ENCODE measurements around the gene RC3H1. TPM values are rescaled to one million over a fixed set of nuclear protein-coding genes. Genes with fewer than 3 reads are reported as not detected.

RC3H1 gene
- total and polyA plus RNA-seq, 2 experiments from 2014 or later = 6.8 to 24.5 TPM

DNA sequence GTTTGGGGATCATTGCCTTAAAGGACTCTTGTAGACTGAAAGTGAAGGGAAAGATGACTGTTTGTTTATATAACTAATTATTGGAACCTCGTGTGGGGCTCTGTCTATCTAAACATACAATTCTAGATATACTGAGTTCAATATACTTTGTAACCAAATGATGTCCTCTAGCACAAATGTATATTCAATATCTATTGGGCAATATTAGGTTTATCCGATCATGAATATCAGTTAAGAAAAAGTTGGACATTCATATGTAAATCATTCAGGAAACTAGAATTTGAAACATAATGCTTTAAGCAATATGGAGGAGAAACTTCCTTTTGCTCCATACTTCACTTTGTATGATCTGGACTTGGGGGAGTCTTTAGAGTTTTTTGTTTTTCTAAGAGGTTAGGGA is 8.9 kb upstream of the RC3H1 start:
- H2AFZ ChIP-seq = no peak overlapping the region
- H3K4me3 Mint-ChIP-seq = no peak overlapping the region
- no peak for TF ChIP-seq CREB1 (CRISPR knock-in tag; IDR thresholded peaks at IDR 0.05; ENCODE audit: low read depth)
- TF ChIP-seq EZH2 (IDR thresholded peaks at IDR 0.05; ENCODE audit: low read depth, unreplicated experiment) = no peak
- TF ChIP-seq, protein P1, sequence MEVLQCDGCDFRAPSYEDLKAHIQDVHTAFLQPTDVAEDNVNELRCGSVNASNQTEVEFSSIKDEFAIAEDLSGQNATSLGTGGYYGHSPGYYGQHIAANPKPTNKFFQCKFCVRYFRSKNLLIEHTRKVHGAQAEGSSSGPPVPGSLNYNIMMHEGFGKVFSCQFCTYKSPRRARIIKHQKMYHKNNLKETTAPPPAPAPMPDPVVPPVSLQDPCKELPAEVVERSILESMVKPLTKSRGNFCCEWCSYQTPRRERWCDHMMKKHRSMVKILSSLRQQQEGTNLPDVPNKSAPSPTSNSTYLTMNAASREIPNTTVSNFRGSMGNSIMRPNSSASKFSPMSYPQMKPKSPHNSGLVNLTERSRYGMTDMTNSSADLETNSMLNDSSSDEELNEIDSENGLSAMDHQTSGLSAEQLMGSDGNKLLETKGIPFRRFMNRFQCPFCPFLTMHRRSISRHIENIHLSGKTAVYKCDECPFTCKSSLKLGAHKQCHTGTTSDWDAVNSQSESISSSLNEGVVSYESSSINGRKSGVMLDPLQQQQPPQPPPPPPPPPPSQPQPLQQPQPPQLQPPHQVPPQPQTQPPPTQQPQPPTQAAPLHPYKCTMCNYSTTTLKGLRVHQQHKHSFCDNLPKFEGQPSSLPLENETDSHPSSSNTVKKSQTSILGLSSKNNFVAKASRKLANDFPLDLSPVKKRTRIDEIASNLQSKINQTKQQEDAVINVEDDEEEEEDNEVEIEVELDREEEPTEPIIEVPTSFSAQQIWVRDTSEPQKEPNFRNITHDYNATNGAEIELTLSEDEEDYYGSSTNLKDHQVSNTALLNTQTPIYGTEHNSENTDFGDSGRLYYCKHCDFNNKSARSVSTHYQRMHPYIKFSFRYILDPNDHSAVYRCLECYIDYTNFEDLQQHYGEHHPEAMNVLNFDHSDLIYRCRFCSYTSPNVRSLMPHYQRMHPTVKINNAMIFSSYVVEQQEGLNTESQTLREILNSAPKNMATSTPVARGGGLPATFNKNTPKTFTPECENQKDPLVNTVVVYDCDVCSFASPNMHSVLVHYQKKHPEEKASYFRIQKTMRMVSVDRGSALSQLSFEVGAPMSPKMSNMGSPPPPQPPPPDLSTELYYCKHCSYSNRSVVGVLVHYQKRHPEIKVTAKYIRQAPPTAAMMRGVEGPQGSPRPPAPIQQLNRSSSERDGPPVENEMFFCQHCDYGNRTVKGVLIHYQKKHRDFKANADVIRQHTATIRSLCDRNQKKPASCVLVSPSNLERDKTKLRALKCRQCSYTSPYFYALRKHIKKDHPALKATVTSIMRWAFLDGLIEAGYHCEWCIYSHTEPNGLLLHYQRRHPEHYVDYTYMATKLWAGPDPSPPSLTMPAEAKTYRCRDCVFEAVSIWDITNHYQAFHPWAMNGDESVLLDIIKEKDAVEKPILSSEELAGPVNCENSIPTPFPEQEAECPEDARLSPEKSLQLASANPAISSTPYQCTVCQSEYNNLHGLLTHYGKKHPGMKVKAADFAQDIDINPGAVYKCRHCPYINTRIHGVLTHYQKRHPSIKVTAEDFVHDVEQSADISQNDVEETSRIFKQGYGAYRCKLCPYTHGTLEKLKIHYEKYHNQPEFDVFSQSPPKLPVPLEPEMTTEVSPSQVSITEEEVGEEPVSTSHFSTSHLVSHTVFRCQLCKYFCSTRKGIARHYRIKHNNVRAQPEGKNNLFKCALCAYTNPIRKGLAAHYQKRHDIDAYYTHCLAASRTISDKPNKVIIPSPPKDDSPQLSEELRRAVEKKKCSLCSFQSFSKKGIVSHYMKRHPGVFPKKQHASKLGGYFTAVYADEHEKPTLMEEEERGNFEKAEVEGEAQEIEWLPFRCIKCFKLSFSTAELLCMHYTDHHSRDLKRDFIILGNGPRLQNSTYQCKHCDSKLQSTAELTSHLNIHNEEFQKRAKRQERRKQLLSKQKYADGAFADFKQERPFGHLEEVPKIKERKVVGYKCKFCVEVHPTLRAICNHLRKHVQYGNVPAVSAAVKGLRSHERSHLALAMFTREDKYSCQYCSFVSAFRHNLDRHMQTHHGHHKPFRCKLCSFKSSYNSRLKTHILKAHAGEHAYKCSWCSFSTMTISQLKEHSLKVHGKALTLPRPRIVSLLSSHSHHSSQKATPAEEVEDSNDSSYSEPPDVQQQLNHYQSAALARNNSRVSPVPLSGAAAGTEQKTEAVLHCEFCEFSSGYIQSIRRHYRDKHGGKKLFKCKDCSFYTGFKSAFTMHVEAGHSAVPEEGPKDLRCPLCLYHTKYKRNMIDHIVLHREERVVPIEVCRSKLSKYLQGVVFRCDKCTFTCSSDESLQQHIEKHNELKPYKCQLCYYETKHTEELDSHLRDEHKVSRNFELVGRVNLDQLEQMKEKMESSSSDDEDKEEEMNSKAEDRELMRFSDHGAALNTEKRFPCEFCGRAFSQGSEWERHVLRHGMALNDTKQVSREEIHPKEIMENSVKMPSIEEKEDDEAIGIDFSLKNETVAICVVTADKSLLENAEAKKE (CRISPR knock-in tag; IDR thresholded peaks at IDR 0.05) = no peak
- TF ChIP-seq JUNB (IDR thresholded peaks at IDR 0.05; ENCODE audit: unreplicated experiment) = no peak
- TF ChIP-seq, protein P2, sequence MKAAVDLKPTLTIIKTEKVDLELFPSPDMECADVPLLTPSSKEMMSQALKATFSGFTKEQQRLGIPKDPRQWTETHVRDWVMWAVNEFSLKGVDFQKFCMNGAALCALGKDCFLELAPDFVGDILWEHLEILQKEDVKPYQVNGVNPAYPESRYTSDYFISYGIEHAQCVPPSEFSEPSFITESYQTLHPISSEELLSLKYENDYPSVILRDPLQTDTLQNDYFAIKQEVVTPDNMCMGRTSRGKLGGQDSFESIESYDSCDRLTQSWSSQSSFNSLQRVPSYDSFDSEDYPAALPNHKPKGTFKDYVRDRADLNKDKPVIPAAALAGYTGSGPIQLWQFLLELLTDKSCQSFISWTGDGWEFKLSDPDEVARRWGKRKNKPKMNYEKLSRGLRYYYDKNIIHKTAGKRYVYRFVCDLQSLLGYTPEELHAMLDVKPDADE (IDR thresholded peaks at IDR 0.05) = no peak
- TF ChIP-seq, protein P3, sequence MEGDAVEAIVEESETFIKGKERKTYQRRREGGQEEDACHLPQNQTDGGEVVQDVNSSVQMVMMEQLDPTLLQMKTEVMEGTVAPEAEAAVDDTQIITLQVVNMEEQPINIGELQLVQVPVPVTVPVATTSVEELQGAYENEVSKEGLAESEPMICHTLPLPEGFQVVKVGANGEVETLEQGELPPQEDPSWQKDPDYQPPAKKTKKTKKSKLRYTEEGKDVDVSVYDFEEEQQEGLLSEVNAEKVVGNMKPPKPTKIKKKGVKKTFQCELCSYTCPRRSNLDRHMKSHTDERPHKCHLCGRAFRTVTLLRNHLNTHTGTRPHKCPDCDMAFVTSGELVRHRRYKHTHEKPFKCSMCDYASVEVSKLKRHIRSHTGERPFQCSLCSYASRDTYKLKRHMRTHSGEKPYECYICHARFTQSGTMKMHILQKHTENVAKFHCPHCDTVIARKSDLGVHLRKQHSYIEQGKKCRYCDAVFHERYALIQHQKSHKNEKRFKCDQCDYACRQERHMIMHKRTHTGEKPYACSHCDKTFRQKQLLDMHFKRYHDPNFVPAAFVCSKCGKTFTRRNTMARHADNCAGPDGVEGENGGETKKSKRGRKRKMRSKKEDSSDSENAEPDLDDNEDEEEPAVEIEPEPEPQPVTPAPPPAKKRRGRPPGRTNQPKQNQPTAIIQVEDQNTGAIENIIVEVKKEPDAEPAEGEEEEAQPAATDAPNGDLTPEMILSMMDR (conservative IDR thresholded peaks at IDR 0.05; ENCODE audit: low read depth in 2 of 2) = no peak
- TF ChIP-seq, protein P4, sequence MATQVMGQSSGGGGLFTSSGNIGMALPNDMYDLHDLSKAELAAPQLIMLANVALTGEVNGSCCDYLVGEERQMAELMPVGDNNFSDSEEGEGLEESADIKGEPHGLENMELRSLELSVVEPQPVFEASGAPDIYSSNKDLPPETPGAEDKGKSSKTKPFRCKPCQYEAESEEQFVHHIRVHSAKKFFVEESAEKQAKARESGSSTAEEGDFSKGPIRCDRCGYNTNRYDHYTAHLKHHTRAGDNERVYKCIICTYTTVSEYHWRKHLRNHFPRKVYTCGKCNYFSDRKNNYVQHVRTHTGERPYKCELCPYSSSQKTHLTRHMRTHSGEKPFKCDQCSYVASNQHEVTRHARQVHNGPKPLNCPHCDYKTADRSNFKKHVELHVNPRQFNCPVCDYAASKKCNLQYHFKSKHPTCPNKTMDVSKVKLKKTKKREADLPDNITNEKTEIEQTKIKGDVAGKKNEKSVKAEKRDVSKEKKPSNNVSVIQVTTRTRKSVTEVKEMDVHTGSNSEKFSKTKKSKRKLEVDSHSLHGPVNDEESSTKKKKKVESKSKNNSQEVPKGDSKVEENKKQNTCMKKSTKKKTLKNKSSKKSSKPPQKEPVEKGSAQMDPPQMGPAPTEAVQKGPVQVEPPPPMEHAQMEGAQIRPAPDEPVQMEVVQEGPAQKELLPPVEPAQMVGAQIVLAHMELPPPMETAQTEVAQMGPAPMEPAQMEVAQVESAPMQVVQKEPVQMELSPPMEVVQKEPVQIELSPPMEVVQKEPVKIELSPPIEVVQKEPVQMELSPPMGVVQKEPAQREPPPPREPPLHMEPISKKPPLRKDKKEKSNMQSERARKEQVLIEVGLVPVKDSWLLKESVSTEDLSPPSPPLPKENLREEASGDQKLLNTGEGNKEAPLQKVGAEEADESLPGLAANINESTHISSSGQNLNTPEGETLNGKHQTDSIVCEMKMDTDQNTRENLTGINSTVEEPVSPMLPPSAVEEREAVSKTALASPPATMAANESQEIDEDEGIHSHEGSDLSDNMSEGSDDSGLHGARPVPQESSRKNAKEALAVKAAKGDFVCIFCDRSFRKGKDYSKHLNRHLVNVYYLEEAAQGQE (IDR thresholded peaks at IDR 0.05; ENCODE audit: unreplicated experiment) = no peak
- TF ChIP-seq EZH2phosphoT487 (IDR thresholded peaks at IDR 0.05; ENCODE audit: unreplicated experiment) = no peak
- H3K4me2 ChIP-seq = no peak overlapping the region
- H3K9me3 Mint-ChIP-seq = no peaks in the 10 kb centered on the region
- ATAC-seq (no peak), DNase-seq (ENCODE audit: low spot score) (no peak)
- H3K36me3 Mint-ChIP-seq (ENCODE audit: low read depth) = no peaks in the 10 kb centered on the region
- H3K9me2 ChIP-seq (ENCODE audit: insufficient read depth) = no peaks in the 10 kb centered on the region
- peaks cover 4% of the 10 kb centered on the region; the same call in 1 of the 2 replicates for H4K20me1 ChIP-seq (replicated peaks; ENCODE audit: insufficient read depth)
- H3K4me3 ChIP-seq = no peak overlapping the region
- H3K79me2 ChIP-seq (replicated peaks; ENCODE audit: insufficient read depth) = no peaks in the 10 kb centered on the region
- H3K27me3 Mint-ChIP-seq (ENCODE audit: insufficient read depth, low read depth, poor library complexity) = peaks cover 3% of the 10 kb centered on the region
- no peak overlapping the region for H3K27ac Mint-ChIP-seq
- peaks cover 48% of the 10 kb centered on the region for H3K27me3 ChIP-seq (ENCODE audit: insufficient read depth)
- no peaks in the 10 kb centered on the region for H3F3A ChIP-seq (replicated peaks; ENCODE audit: low read depth)
- H3K4me1 Mint-ChIP-seq = peaks cover 5% of the 10 kb centered on the region; the same call in 2 of the 3 replicates
- no peak overlapping the region for H3K27ac ChIP-seq (ENCODE audit: low read depth)
- H3K36me3 ChIP-seq (ENCODE audit: insufficient read depth) = no peaks in the 10 kb centered on the region
- no peaks in the 10 kb centered on the region for H3K4me1 ChIP-seq (ENCODE audit: insufficient read depth)

Data from GM23338 (cell line).